ENCODE data around the gene OLFM2. TPM values are rescaled to one million over a fixed set of nuclear protein-coding genes. Genes with fewer than 3 reads are reported as not detected.

The OLFM2 gene
- total RNA-seq, 1 experiment from 2014 or later, result 3.4 TPM

DNA sequence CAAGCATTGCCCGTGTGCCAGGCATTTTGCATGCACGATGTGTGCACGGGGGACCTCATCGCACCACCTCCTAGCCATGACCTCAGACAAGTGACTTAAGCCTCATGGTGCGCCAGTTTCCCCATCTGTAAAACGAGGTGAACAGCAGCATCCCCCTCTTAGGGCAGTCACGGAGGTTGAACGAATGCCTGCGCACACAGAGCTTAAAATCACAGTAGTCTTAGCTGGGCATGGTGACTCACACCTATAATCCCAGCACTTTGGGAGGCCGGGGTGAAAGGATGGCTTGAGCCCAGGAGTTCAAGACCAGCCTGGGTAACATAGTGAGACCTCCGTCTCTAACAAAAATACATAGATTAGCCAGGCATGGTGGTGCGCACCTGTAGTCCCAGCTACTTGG is 52.6 kb downstream of the OLFM2 start:
- Histone ChIP-seq H3K36me3 (ENCODE audit: low read depth) (no peaks in the 10 kb centered on the region), H4K20me1 (ENCODE audit: insufficient read depth) (no peaks in the 10 kb centered on the region), H3K4me2 (peak overlapping the region; percentile 56), H3K4me3 (no peak overlapping the region), H3K9me3 (ENCODE audit: insufficient read depth, low read depth) (no peaks in the 10 kb centered on the region), H3K4me1 (replicated peaks; ENCODE audit: insufficient read depth) (peaks cover 9% of the 10 kb centered on the region), H3K9me2 (ENCODE audit: insufficient read depth) (no peaks in the 10 kb centered on the region), H3K27me3 (ENCODE audit: insufficient read depth, low read depth) (peaks cover 37% of the 10 kb centered on the region), H3F3A (ENCODE audit: insufficient read depth, low read depth) (peaks cover 12% of the 10 kb centered on the region), H2AFZ (no peak overlapping the region), H3K79me2 (ENCODE audit: low read depth) (no peaks in the 10 kb centered on the region), H3K27ac (no peak overlapping the region)
- intact Hi-C loops (cut with micrococcal nuclease; ENCODE audit: unreplicated experiment), result no loop called here
- no TSS peak for BruUV-seq (replicated peaks)
- POLR2A ChIA-PET (ENCODE audit: unreplicated experiment), result no interaction called here
- CTCF ChIA-PET, result no interaction called here
- TF ChIP-seq, protein P1, sequence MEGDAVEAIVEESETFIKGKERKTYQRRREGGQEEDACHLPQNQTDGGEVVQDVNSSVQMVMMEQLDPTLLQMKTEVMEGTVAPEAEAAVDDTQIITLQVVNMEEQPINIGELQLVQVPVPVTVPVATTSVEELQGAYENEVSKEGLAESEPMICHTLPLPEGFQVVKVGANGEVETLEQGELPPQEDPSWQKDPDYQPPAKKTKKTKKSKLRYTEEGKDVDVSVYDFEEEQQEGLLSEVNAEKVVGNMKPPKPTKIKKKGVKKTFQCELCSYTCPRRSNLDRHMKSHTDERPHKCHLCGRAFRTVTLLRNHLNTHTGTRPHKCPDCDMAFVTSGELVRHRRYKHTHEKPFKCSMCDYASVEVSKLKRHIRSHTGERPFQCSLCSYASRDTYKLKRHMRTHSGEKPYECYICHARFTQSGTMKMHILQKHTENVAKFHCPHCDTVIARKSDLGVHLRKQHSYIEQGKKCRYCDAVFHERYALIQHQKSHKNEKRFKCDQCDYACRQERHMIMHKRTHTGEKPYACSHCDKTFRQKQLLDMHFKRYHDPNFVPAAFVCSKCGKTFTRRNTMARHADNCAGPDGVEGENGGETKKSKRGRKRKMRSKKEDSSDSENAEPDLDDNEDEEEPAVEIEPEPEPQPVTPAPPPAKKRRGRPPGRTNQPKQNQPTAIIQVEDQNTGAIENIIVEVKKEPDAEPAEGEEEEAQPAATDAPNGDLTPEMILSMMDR (conservative IDR thresholded peaks at IDR 0.05), result no peak
- TF ChIP-seq EZH2 (IDR thresholded peaks at IDR 0.05; ENCODE audit: low read depth), result no peak
- no peak for DNase-seq

DNA sequence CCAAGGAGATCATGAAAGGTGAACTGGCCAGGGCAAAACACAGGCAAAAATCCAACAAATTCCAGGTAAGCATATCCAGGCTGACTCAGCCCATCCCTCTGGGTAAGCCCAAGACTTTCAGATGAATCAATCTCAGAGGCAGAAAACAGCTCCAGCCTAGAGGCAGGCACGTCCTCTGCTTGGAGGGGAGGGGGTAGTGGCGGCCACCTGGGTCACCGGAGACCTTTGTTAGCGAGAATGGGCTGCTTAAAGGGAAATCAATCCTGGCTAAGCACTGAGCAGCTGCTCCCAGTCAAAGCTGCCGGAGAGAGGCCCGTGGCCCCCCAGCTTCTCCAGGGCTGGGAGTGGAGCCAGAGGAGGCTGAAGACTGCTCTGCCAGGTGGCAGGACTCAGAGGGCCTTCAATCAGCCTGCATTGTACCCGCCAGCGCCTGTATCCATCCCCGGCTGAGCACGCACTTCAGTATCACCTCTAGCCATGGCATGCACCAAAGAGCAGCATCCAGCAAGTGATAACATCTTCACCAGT is 53.0 kb downstream of the OLFM2 start:
- Histone ChIP-seq H3K27me3 (ENCODE audit: insufficient read depth, low read depth) (peaks cover 32% of the 10 kb centered on the region), H3K4me2 (peak overlapping the region; percentile 56), H3K9me2 (ENCODE audit: insufficient read depth) (no peaks in the 10 kb centered on the region), H2AFZ (no peak overlapping the region), H3K4me1 (replicated peaks; ENCODE audit: insufficient read depth) (peaks cover 9% of the 10 kb centered on the region), H4K20me1 (ENCODE audit: insufficient read depth) (no peaks in the 10 kb centered on the region), H3K27ac (no peak overlapping the region), H3F3A (ENCODE audit: insufficient read depth, low read depth) (peaks cover 12% of the 10 kb centered on the region), H3K4me3 (no peak overlapping the region), H3K79me2 (ENCODE audit: low read depth) (no peaks in the 10 kb centered on the region), H3K9me3 (ENCODE audit: insufficient read depth, low read depth) (no peaks in the 10 kb centered on the region), H3K36me3 (ENCODE audit: low read depth) (no peaks in the 10 kb centered on the region)
- peak; percentile 50 to 73 for DNase-seq
- CTCF ChIA-PET, result no interaction called here
- TF ChIP-seq, protein P1 (conservative IDR thresholded peaks at IDR 0.05), result no peak
- no peak for TF ChIP-seq EZH2 (IDR thresholded peaks at IDR 0.05; ENCODE audit: low read depth)
- no TSS peak for BruUV-seq (replicated peaks)
- POLR2A ChIA-PET (ENCODE audit: unreplicated experiment), result interaction anchor here (0.6 kb wide), 1 partner anchor 39 kb away, joined by 10 read pairs; no protein-coding TSS in a partner anchor
- intact Hi-C loops (cut with micrococcal nuclease; ENCODE audit: unreplicated experiment), result no loop called here

DNA sequence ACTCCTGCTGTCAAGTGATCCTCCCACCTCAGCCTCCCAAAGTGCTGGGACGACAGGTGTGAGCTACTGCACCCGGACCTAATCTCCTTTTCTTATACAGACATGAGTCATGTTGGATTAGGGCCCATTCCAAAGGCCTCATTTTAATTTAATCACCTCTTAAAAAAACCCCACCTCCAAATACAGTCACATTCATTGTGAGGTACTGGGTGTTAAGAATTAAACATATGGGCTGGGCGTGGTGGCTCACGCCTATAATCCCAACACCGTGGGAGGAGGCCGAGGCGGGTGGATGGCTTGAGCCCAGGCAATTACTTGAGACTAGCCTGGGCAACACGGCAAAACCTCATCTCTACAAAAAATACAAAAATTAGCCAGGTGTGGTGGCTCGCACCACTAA is 54.6 kb downstream of the OLFM2 start:
- H3K4me2 ChIP-seq, result no peak overlapping the region
- CTCF ChIA-PET, result no interaction called here

More for the DNA sequence above, 54.6 kb downstream of the OLFM2 start:
- no TSS peak for BruUV-seq (replicated peaks)
- Histone ChIP-seq H3K9me2 (ENCODE audit: insufficient read depth) (no peaks in the 10 kb centered on the region), H3K27ac (no peak overlapping the region), H3K27me3 (ENCODE audit: insufficient read depth, low read depth) (peaks cover 21% of the 10 kb centered on the region), H2AFZ (no peak overlapping the region), H4K20me1 (ENCODE audit: insufficient read depth) (no peaks in the 10 kb centered on the region), H3K4me3 (no peak overlapping the region), H3K79me2 (ENCODE audit: low read depth) (no peaks in the 10 kb centered on the region), H3K36me3 (ENCODE audit: low read depth) (no peaks in the 10 kb centered on the region), H3F3A (ENCODE audit: insufficient read depth, low read depth) (peaks cover 12% of the 10 kb centered on the region), H3K4me1 (replicated peaks; ENCODE audit: insufficient read depth) (peaks cover 16% of the 10 kb centered on the region), H3K9me3 (ENCODE audit: insufficient read depth, low read depth) (no peaks in the 10 kb centered on the region)
- intact Hi-C loops (cut with micrococcal nuclease; ENCODE audit: unreplicated experiment), result no loop called here
- TF ChIP-seq EZH2 (IDR thresholded peaks at IDR 0.05; ENCODE audit: low read depth), result no peak
- TF ChIP-seq, protein P1 (conservative IDR thresholded peaks at IDR 0.05), result no peak
- peak in 1 of 2 experiments; percentile 41 for DNase-seq
- POLR2A ChIA-PET (ENCODE audit: unreplicated experiment), result no interaction called here
